Right lung (tissue), 5 donors: ENCODE data around the gene SMARCC2. TPM values are rescaled to one million over a fixed set of nuclear protein-coding genes. Genes with fewer than 3 reads are reported as not detected.
A peak's percentile ranks its signal among the peaks of the same experiment; 100 is the strongest.
"Not testable (repeated sequence)": the region's sequence is repeated elsewhere in the genome, so short reads cannot be mapped to it uniquely, and the experiment has no call there.

Experiments used
- DNase-seq, 2 donors: peaks; one replicate each; pipeline ENCODE4 v3.0.0-alpha.2; 2013
- polyA plus RNA-seq, 5 donors: library from polyadenylated mRNA; unstranded; fragments of 120-200 nt; gene quantifications; one replicate each; pipeline versions ENCODE4 v1.2.1 to v1.2.3, GENCODE V29; 2013; ENCODE audit warnings: inconsistent platforms in 1 of 5, low replicate concordance in 1 of 5; ENCODE audit not compliant: insufficient read length in 5 of 5, insufficient read depth in 1 of 5

The SMARCC2 gene
- polyA plus RNA-seq, 5 donors, result 90.6 to 124 (median 119) TPM

GRCh38 chr12:56165369-56165768, 23.9 kb downstream of the SMARCC2 start:
- DNase-seq, result no peak

GRCh38 chr12:56164345-56164729, 24.9 kb downstream of the SMARCC2 start:
- DNase-seq, result no peak

GRCh38 chr12:56163533-56164344, 25.5 kb downstream of the SMARCC2 start:
- no peak for DNase-seq

GRCh38 chr12:56162468-56163290, 26.6 kb downstream of the SMARCC2 start:
- no peak for DNase-seq

- no peak for DNase-seq
Observed at GRCh38 chr12:56161690-56162351, 27.5 kb downstream of the SMARCC2 start.

- DNase-seq, result no peak
Observed at GRCh38 chr12:56160894-56161689, 28.2 kb downstream of the SMARCC2 start.

- no peak for DNase-seq
Observed at GRCh38 chr12:56160193-56160763, 29.0 kb downstream of the SMARCC2 start.

GRCh38 chr12:56159482-56160192, 29.6 kb downstream of the SMARCC2 start:
- no peak for DNase-seq

GRCh38 chr12:56158926-56159461, 30.3 kb downstream of the SMARCC2 start:
- DNase-seq, result peak; percentile 56 to 64

- peak; percentile 96 to 98 for DNase-seq
Observed at GRCh38 chr12:56158029-56158925, 31.0 kb downstream of the SMARCC2 start, which contains the start of gene MYL6. Gene MYL6, plus strand, starts transcription at chr12:56158359. Its CDS starts 43 bp downstream, at chr12:56158402.

GRCh38 chr12:56157201-56158028, 31.9 kb downstream of the SMARCC2 start:
- peak; percentile 88 to 90 for DNase-seq

GRCh38 chr12:56156464-56157200, 32.7 kb downstream of the SMARCC2 start:
- not testable (repeated sequence) for DNase-seq

GRCh38 chr12:56155256-56155845, 33.9 kb downstream of the SMARCC2 start:
- no peak for DNase-seq

GRCh38 chr12:56154818-56155217, 34.5 kb downstream of the SMARCC2 start:
- no peak for DNase-seq

- no peak for DNase-seq
Observed at GRCh38 chr12:56154246-56154771, 35.0 kb downstream of the SMARCC2 start.

GRCh38 chr12:56153678-56154065, 35.6 kb downstream of the SMARCC2 start:
- no peak for DNase-seq
